Astrocyte (in vitro differentiated cells and primary cell): ENCODE data around the gene ABL2. TPM values are rescaled to one million over a fixed set of nuclear protein-coding genes. Genes with fewer than 3 reads are reported as not detected.

Source experiments
- DNase-seq: peaks from one replicate; pipeline ENCODE4 v3.0.0-alpha.2; 2010; ENCODE audit warnings: low read depth
- FAIRE-seq: peaks from 2 replicates; lab custom pipeline; 2011; peaks lifted over from hg19 to GRCh38; lab: Jason Lieb, UNC
- H2AFZ ChIP-seq: 2 replicates; pipeline ENCODE4 v1.6.0; 2012; ENCODE audit warnings: low read depth, low read length, inconsistent platforms
- H3K27ac ChIP-seq: 2 replicates; pipeline ENCODE4 v1.5.1; 2011; ENCODE audit warnings: low read depth, low read length, inconsistent platforms
- H3K27me3 ChIP-seq: 2 replicates; pipeline ENCODE4 v1.6.0; 2011; ENCODE audit warnings: low read length, inconsistent platforms; ENCODE audit not compliant: insufficient read depth
- H3K36me3 ChIP-seq: 2 replicates; pipeline ENCODE4 v1.5.1; 2011; ENCODE audit warnings: low read length, inconsistent platforms; ENCODE audit not compliant: insufficient read depth
- H3K4me1 ChIP-seq: 2 replicates; pipeline ENCODE4 v1.5.1; 2011; ENCODE audit warnings: low read length, inconsistent platforms; ENCODE audit not compliant: insufficient read depth
- H3K4me2 ChIP-seq: 2 replicates; pipeline ENCODE4 v1.6.0; 2012; ENCODE audit warnings: low read length, inconsistent platforms
- H3K4me3 ChIP-seq: 2 replicates; pipeline ENCODE4 v1.5.1; 2011; ENCODE audit warnings: low read depth, mild to moderate bottlenecking, low read length, inconsistent platforms; ENCODE audit not compliant: insufficient read depth
- H3K79me2 ChIP-seq: 2 replicates; pipeline ENCODE4 v1.6.0; 2012; ENCODE audit warnings: mild to moderate bottlenecking, low read length, inconsistent platforms; ENCODE audit not compliant: insufficient read depth
- H3K9ac ChIP-seq: 2 replicates; pipeline ENCODE4 v1.6.0; 2012; ENCODE audit warnings: mild to moderate bottlenecking, low read length, inconsistent platforms
- H3K9me3 ChIP-seq: 2 replicates; pipeline ENCODE4 v1.5.1; 2012; ENCODE audit warnings: low read depth, mild to moderate bottlenecking, low read length, inconsistent platforms; ENCODE audit not compliant: insufficient read depth
- H4K20me1 ChIP-seq: 2 replicates; pipeline ENCODE4 v1.6.0; 2012; ENCODE audit warnings: low read length, inconsistent platforms; ENCODE audit not compliant: insufficient read depth
- H3K27ac Mint-ChIP-seq: one replicate; pipeline ENCODE4 v1.8.0; 2021; ENCODE audit warnings: mild to moderate bottlenecking, mixed read lengths; ENCODE audit not compliant: unreplicated experiment
- H3K27me3 Mint-ChIP-seq: one replicate; pipeline ENCODE4 v1.8.0; 2021; ENCODE audit warnings: low read depth, mixed read lengths; ENCODE audit not compliant: unreplicated experiment
- H3K36me3 Mint-ChIP-seq: one replicate; pipeline ENCODE4 v1.8.0; 2021; ENCODE audit warnings: low read depth, mixed read lengths; ENCODE audit not compliant: unreplicated experiment
- H3K4me1 Mint-ChIP-seq: one replicate; pipeline ENCODE4 v1.8.0; 2021; ENCODE audit warnings: low read depth, mixed read lengths; ENCODE audit not compliant: unreplicated experiment
- H3K4me3 Mint-ChIP-seq: one replicate; pipeline ENCODE4 v1.8.0; 2021; ENCODE audit warnings: mild to moderate bottlenecking, moderate library complexity, mixed read lengths; ENCODE audit not compliant: unreplicated experiment
- H3K9me3 Mint-ChIP-seq: one replicate; pipeline ENCODE4 v1.8.0; 2021; ENCODE audit warnings: mild to moderate bottlenecking, mixed read lengths; ENCODE audit not compliant: unreplicated experiment
- EZH2 ChIP-seq: IDR thresholded peaks from 2 replicates; pipeline ENCODE4 v1.6.1; 2012; ENCODE audit warnings: mild to moderate bottlenecking, low read length, inconsistent platforms; ENCODE audit not compliant: insufficient read depth
- total RNA-seq: library from RNA; stranded (reverse); gene quantifications from 2 replicates; pipeline ENCODE4 v1.2.1, GENCODE V29; 2021
- TF ChIP-seq, protein P1 (sequence below): IDR thresholded peaks from 2 replicates; pipeline ENCODE4 v1.5.1; 2011; ENCODE audit warnings: low read depth, mild to moderate bottlenecking, inconsistent platforms, low read length, moderate library complexity; ENCODE audit not compliant: insufficient read depth

The ABL2 gene
- total RNA-seq, 1 donor from 2014 or later, result 110 TPM

DNA sequence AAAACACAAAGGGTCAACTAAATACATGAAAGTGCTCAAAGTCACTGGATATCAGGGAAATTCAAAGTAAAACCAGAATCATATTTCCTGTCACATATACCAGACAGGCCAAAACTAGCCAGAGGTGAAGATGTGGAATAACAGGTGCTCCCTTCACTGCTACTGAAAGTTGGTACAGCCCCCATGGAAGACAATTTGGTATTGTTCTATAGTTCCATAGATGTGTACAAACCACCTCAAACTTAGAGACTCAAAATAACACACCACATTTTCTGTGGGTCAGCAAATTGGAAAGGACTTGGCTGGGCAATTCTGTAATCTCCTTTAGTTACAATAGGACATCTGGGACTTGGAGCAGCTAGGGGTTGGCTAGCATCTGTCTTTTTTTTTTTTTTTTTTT is 39.6 kb upstream of the ABL2 start:
- H3K4me3 ChIP-seq, result no peak overlapping the region

DNA sequence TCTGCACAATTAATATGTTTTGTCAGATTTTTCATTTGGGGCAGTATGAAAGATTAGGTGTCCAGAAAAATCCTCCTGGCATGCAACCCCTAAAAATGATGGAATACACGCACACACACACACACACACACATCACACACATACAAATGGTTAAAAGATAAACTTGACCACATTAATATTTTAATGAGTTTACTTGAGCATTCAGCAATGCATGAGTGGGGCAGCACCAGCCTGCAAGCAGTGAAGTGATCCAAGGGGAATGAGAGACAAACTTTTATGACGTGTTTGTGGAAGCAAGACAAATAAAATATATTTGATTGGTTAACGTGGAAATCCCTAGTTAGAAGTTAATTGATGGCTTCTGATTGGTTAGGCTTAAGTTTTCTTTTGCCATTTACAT is 35.0 kb upstream of the ABL2 start:
- Histone ChIP-seq H3K9ac (no peak overlapping the region), H3K9me3 (no peaks in the 10 kb centered on the region), H3K4me2 (no peak overlapping the region), H3K4me3 (no peak overlapping the region), H2AFZ (no peak overlapping the region), H3K27ac (no peak overlapping the region), H3K27me3 (no peaks in the 10 kb centered on the region), H3K36me3 (no peaks in the 10 kb centered on the region), H3K4me1 (no peaks in the 10 kb centered on the region), H4K20me1 (no peaks in the 10 kb centered on the region), H3K79me2 (no peaks in the 10 kb centered on the region)
- Mint-ChIP-seq H3K27ac (no peak overlapping the region), H3K4me3 (no peak overlapping the region), H3K36me3 (no peaks in the 10 kb centered on the region), H3K27me3 (no peaks in the 10 kb centered on the region), H3K4me1 (no peaks in the 10 kb centered on the region), H3K9me3 (no peaks in the 10 kb centered on the region)
- no peak for TF ChIP-seq EZH2
- TF ChIP-seq, protein P1, sequence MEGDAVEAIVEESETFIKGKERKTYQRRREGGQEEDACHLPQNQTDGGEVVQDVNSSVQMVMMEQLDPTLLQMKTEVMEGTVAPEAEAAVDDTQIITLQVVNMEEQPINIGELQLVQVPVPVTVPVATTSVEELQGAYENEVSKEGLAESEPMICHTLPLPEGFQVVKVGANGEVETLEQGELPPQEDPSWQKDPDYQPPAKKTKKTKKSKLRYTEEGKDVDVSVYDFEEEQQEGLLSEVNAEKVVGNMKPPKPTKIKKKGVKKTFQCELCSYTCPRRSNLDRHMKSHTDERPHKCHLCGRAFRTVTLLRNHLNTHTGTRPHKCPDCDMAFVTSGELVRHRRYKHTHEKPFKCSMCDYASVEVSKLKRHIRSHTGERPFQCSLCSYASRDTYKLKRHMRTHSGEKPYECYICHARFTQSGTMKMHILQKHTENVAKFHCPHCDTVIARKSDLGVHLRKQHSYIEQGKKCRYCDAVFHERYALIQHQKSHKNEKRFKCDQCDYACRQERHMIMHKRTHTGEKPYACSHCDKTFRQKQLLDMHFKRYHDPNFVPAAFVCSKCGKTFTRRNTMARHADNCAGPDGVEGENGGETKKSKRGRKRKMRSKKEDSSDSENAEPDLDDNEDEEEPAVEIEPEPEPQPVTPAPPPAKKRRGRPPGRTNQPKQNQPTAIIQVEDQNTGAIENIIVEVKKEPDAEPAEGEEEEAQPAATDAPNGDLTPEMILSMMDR, result no peak
- DNase-seq (peak; percentile 19), FAIRE-seq (no peak)

More for the DNA sequence above, 39.6 kb upstream of the ABL2 start:
- no peak for DNase-seq
- Mint-ChIP-seq H3K36me3 (no peaks in the 10 kb centered on the region), H3K27ac (no peak overlapping the region), H3K9me3 (no peaks in the 10 kb centered on the region), H3K4me3 (no peak overlapping the region), H3K4me1 (no peaks in the 10 kb centered on the region), H3K27me3 (no peaks in the 10 kb centered on the region)
- H4K20me1 ChIP-seq, result no peaks in the 10 kb centered on the region
- no peak overlapping the region for H2AFZ ChIP-seq
- H3K9ac ChIP-seq, result no peak overlapping the region
- no peaks in the 10 kb centered on the region for H3K9me3 ChIP-seq
- no peak for FAIRE-seq
- H3K36me3 ChIP-seq, result no peaks in the 10 kb centered on the region
- H3K4me1 ChIP-seq, result no peaks in the 10 kb centered on the region
- no peak for TF ChIP-seq EZH2
- TF ChIP-seq, protein P1, result no peak
- H3K27me3 ChIP-seq, result no peaks in the 10 kb centered on the region
- no peak overlapping the region for H3K27ac ChIP-seq
- no peak overlapping the region for H3K4me2 ChIP-seq
- H3K79me2 ChIP-seq, result no peaks in the 10 kb centered on the region

DNA sequence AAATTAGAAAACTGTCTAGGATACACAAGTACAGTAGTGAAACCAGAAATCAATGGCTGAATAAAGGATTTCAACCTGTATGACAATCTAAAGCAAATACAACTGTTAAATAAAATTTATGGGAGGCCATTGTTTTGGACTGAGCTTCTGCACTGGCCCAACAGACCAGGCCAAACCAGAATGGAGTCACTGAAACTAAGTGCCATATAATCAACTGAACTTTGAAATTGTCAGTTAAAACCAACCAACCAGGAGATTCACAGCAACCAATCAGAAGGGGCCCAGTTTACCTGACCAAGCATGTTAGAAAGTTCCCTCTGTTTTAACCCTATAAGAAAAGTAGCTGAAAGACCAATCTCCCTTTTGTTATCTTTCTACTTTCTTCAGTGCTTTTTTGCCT is 33.6 kb upstream of the ABL2 start:
- no peak overlapping the region for H3K27ac ChIP-seq
- no peaks in the 10 kb centered on the region for H4K20me1 ChIP-seq
- H3K4me2 ChIP-seq, result no peak overlapping the region
- DNase-seq (no peak), FAIRE-seq (no peak)
- no peak for TF ChIP-seq EZH2
- TF ChIP-seq, protein P1, result no peak
- H3K4me3 ChIP-seq, result no peak overlapping the region
- no peaks in the 10 kb centered on the region for H3K27me3 Mint-ChIP-seq
- no peaks in the 10 kb centered on the region for H3K36me3 Mint-ChIP-seq
- no peaks in the 10 kb centered on the region for H3K4me1 ChIP-seq
- no peaks in the 10 kb centered on the region for H3K4me1 Mint-ChIP-seq
- no peaks in the 10 kb centered on the region for H3K79me2 ChIP-seq
- H3K36me3 ChIP-seq, result no peaks in the 10 kb centered on the region
- H3K4me3 Mint-ChIP-seq, result no peak overlapping the region
- H3K27ac Mint-ChIP-seq, result no peak overlapping the region
- no peak overlapping the region for H3K9ac ChIP-seq
- H3K9me3 Mint-ChIP-seq, result no peaks in the 10 kb centered on the region
- H3K27me3 ChIP-seq, result no peaks in the 10 kb centered on the region
- no peaks in the 10 kb centered on the region for H3K9me3 ChIP-seq
- H2AFZ ChIP-seq, result no peak overlapping the region
